WERI-Rb-1 (cell line): ENCODE data around the gene UBE2E2.

Source experiments
- DNase-seq: peaks from one replicate; pipeline ENCODE4 v3.0.0-alpha.2; 2020
- H3K27ac ChIP-seq: fragments of 250-450 bp; sonication (Bioruptor Pico); 2 replicates; pipeline ENCODE4 v1.5.1; 2020; ENCODE audit warnings: mild to moderate bottlenecking, moderate library complexity
- H3K27me3 ChIP-seq: fragments of 250-450 bp; sonication (Bioruptor Pico); 2 replicates; pipeline ENCODE4 v1.5.1; 2021; ENCODE audit warnings: mild to moderate bottlenecking, low read depth, moderate library complexity; ENCODE audit not compliant: insufficient read depth, severe bottlenecking
- H3K36me3 ChIP-seq: fragments of 250-450 bp; sonication (Bioruptor Pico); 2 replicates; pipeline ENCODE4 v1.5.1; 2020; ENCODE audit warnings: mild to moderate bottlenecking, moderate library complexity
- H3K4me3 ChIP-seq: 2 replicates; pipeline ENCODE4 v1.5.1; 2011; ENCODE audit warnings: low read depth, mild to moderate bottlenecking, control low read depth, low read length
- H3K9me3 ChIP-seq: fragments of 250-450 bp; sonication (Bioruptor Pico); 2 replicates; pipeline ENCODE4 v1.5.1; 2021; ENCODE audit warnings: mild to moderate bottlenecking, moderate library complexity; ENCODE audit not compliant: severe bottlenecking
- CTCF ChIP-seq: IDR thresholded peaks from 2 replicates; pipeline ENCODE4 v1.5.1; 2011; ENCODE audit warnings: low read depth, mild to moderate bottlenecking, control low read depth, inconsistent platforms, low read length

UBE2E2 gene

GRCh38 chr3:23272820-23273219, 69.7 kb downstream of the UBE2E2 start:
- H3K4me3 ChIP-seq = no peak overlapping the region
- no peaks in the 10 kb centered on the region for H3K27me3 ChIP-seq
- H3K27ac ChIP-seq = no peak overlapping the region
- DNase-seq = no peak
- no peak for TF ChIP-seq CTCF
- no peaks in the 10 kb centered on the region for H3K9me3 ChIP-seq
- H3K36me3 ChIP-seq = no peaks in the 10 kb centered on the region

GRCh38 chr3:23275061-23275460, 71.9 kb downstream of the UBE2E2 start:
- Histone ChIP-seq H3K36me3 (no peaks in the 10 kb centered on the region), H3K4me3 (no peak overlapping the region), H3K9me3 (no peaks in the 10 kb centered on the region), H3K27me3 (no peaks in the 10 kb centered on the region), H3K27ac (no peak overlapping the region)
- no peak for TF ChIP-seq CTCF
- DNase-seq = no peak

- Histone ChIP-seq H3K27ac (no peak overlapping the region), H3K36me3 (no peaks in the 10 kb centered on the region), H3K27me3 (no peaks in the 10 kb centered on the region), H3K4me3 (no peak overlapping the region), H3K9me3 (no peaks in the 10 kb centered on the region)
- no peak for DNase-seq
- TF ChIP-seq CTCF = no peak
Observed at GRCh38 chr3:23275814-23276213, 72.7 kb downstream of the UBE2E2 start.

GRCh38 chr3:23276913-23277658, 74.0 kb downstream of the UBE2E2 start:
- H3K36me3 ChIP-seq = no peaks in the 10 kb centered on the region
- TF ChIP-seq CTCF = no peak
- H3K9me3 ChIP-seq = no peaks in the 10 kb centered on the region
- no peaks in the 10 kb centered on the region for H3K27me3 ChIP-seq
- DNase-seq = no peak
- no peak overlapping the region for H3K4me3 ChIP-seq
- no peak overlapping the region for H3K27ac ChIP-seq

- DNase-seq = no peak
- H3K36me3 ChIP-seq = no peaks in the 10 kb centered on the region
- no peak for TF ChIP-seq CTCF
- H3K9me3 ChIP-seq = no peaks in the 10 kb centered on the region
- no peaks in the 10 kb centered on the region for H3K27me3 ChIP-seq
- H3K4me3 ChIP-seq = no peak overlapping the region
- H3K27ac ChIP-seq = no peak overlapping the region
Observed at GRCh38 chr3:23277688-23278087, 74.6 kb downstream of the UBE2E2 start.

- DNase-seq = no peak
- no peak for TF ChIP-seq CTCF
- Histone ChIP-seq H3K27ac (no peak overlapping the region), H3K27me3 (no peaks in the 10 kb centered on the region), H3K9me3 (peaks cover 2% of the 10 kb centered on the region), H3K36me3 (no peaks in the 10 kb centered on the region), H3K4me3 (no peak overlapping the region)
Observed at GRCh38 chr3:23283625-23284024, 80.5 kb downstream of the UBE2E2 start.
